KMS-11 (cell line): Measurements from ENCODE around the gene SREBF1.

Source experiments
- H2AFZ ChIP-seq: fragments of 200-600 bp; sonication (generic); 2 replicates; pipeline ENCODE4 v1.6.1; 2016; ENCODE audit warnings: antibody characterized with exemption, mixed run types, low read depth
- H3K27ac ChIP-seq: fragments of 200-600 bp; sonication (generic); 2 replicates; pipeline ENCODE4 v1.6.1; 2016; ENCODE audit warnings: mild to moderate bottlenecking, mixed run types
- H3K27me3 ChIP-seq: fragments of 200-600 bp; sonication (generic); 2 replicates; pipeline ENCODE4 v1.6.1; 2017; ENCODE audit warnings: mild to moderate bottlenecking, low read depth, mixed run types, moderate library complexity; ENCODE audit not compliant: insufficient read depth
- H3K36me3 ChIP-seq: fragments of 200-600 bp; sonication (generic); 2 replicates; pipeline ENCODE4 v1.6.1; 2017; ENCODE audit warnings: mild to moderate bottlenecking, mixed run types; ENCODE audit not compliant: insufficient read depth
- H3K4me1 ChIP-seq: fragments of 200-600 bp; sonication (generic); 2 replicates; pipeline ENCODE4 v1.6.1; 2016; ENCODE audit warnings: mild to moderate bottlenecking, low read depth, mixed run types; ENCODE audit not compliant: poor library complexity, severe bottlenecking
- H3K4me2 ChIP-seq: fragments of 200-600 bp; sonication (generic); 2 replicates; pipeline ENCODE4 v1.7.0; 2016; ENCODE audit warnings: mild to moderate bottlenecking, mixed run types
- H3K4me3 ChIP-seq: fragments of 200-600 bp; sonication (generic); IDR thresholded peaks from 2 replicates; pipeline ENCODE4 v1.6.1; 2017; ENCODE audit warnings: low read depth, low read length, mixed read lengths; ENCODE audit not compliant: insufficient read depth
- H3K79me2 ChIP-seq: fragments of 200-600 bp; sonication (generic); 2 replicates; pipeline ENCODE4 v1.6.1; 2016; ENCODE audit warnings: low read depth, mixed run types; ENCODE audit not compliant: insufficient read depth
- H3K9ac ChIP-seq: fragments of 200-600 bp; sonication (generic); 2 replicates; pipeline ENCODE4 v1.6.1; 2016; ENCODE audit warnings: mild to moderate bottlenecking, mixed run types
- H4K20me1 ChIP-seq: fragments of 200-600 bp; sonication (generic); 2 replicates; pipeline ENCODE4 v1.6.1; 2016; ENCODE audit warnings: mild to moderate bottlenecking, mixed run types; ENCODE audit not compliant: insufficient read depth
- CTCF ChIP-seq: fragments of 200-600 bp; sonication (generic); conservative IDR thresholded peaks from 2 replicates; pipeline ENCODE4 v1.6.1; 2017; ENCODE audit warnings: low read depth, mild to moderate bottlenecking, antibody characterized with exemption, low read length, moderate library complexity, mixed read lengths

The SREBF1 gene

GRCh38 chr17:17798573-17799255, 38.1 kb downstream of the SREBF1 start:
- no peaks in the 10 kb centered on the region for H4K20me1 ChIP-seq
- no peaks in the 10 kb centered on the region for H3K27me3 ChIP-seq
- no peak overlapping the region for H3K4me3 ChIP-seq
- H2AFZ ChIP-seq, result no peak overlapping the region
- H3K27ac ChIP-seq, result no peak overlapping the region
- no peak overlapping the region for H3K4me2 ChIP-seq
- H3K79me2 ChIP-seq, result no peaks in the 10 kb centered on the region
- H3K4me1 ChIP-seq, result no peaks in the 10 kb centered on the region
- H3K9ac ChIP-seq, result no peak overlapping the region
- no peak for TF ChIP-seq CTCF
- H3K36me3 ChIP-seq, result no peaks in the 10 kb centered on the region

DNA sequence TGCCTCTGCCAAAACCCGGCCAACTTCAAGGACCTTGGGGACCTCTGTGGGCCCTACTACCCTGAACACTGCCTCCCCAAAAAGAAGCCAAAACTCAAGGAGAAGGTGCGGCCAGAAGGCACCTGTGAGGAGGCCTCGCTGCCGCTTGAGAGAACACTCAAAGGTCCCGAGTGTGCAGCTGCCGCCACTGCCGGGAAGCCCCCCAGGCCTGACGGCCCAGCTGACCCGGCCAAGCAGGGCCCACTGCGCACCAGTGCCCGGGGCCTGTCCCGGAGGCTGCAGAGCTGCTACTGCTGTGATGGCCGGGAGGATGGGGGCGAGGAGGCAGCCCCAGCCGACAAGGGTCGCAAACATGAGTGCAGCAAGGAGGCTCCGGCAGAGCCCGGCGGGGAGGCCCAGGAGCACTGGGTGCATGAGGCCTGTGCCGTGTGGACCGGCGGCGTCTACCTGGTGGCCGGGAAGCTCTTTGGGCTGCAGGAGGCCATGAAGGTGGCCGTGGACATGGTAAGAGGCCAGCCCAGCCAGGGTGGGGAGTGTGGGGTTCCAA, 38.7 kb downstream of the SREBF1 start:
- Histone ChIP-seq H3K36me3 (no peaks in the 10 kb centered on the region), H3K4me3 (no peak overlapping the region), H3K27ac (no peak overlapping the region), H2AFZ (no peak overlapping the region), H3K4me2 (no peak overlapping the region), H3K4me1 (no peaks in the 10 kb centered on the region), H3K27me3 (no peaks in the 10 kb centered on the region), H3K9ac (no peak overlapping the region), H3K79me2 (no peaks in the 10 kb centered on the region), H4K20me1 (no peaks in the 10 kb centered on the region)
- TF ChIP-seq CTCF, result no peak

DNA sequence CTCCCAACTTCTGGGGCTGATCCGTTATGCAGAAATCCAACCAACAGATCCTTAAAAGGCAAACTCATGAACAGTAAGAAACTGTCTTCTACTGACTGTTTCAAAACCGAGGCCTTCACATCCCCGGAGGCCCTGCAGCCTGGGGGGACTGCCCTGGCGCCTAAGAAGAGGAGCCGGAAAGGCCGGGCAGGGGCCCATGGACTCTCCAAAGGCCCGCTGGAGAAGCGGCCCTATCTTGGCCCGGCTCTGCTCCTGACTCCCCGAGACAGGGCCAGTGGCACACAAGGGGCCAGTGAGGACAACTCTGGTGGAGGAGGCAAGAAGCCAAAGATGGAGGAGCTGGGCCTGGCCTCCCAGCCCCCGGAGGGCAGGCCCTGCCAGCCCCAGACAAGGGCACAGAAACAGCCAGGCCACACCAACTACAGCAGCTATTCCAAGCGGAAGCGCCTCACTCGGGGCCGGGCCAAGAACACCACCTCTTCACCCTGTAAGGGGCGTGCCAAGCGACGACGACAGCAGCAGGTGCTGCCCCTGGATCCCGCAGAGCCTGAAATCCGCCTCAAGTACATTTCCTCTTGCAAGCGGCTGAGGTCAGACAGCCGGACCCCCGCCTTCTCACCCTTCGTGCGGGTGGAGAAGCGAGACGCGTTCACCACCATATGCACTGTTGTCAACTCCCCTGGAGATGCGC, 39.5 kb downstream of the SREBF1 start:
- no peaks in the 10 kb centered on the region for H4K20me1 ChIP-seq
- H3K4me3 ChIP-seq, result no peak overlapping the region
- no peak overlapping the region for H3K27ac ChIP-seq
- H3K27me3 ChIP-seq, result no peaks in the 10 kb centered on the region
- no peak overlapping the region for H3K9ac ChIP-seq
- no peaks in the 10 kb centered on the region for H3K79me2 ChIP-seq
- H3K4me1 ChIP-seq, result no peaks in the 10 kb centered on the region
- TF ChIP-seq CTCF, result no peak
- no peak overlapping the region for H2AFZ ChIP-seq
- no peaks in the 10 kb centered on the region for H3K36me3 ChIP-seq
- H3K4me2 ChIP-seq, result no peak overlapping the region

DNA sequence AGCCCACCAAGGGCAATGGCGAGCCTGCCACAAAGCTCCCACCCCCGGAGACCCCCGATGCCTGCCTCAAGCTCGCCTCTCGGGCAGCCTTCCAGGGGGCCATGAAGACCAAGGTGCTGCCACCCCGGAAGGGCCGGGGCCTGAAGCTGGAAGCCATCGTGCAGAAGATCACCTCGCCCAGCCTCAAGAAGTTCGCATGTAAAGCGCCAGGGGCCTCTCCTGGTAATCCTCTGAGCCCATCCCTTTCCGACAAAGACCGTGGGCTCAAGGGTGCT, 40.1 kb downstream of the SREBF1 start:
- Histone ChIP-seq H2AFZ (no peak overlapping the region), H3K27me3 (no peaks in the 10 kb centered on the region), H3K4me3 (no peak overlapping the region), H3K4me2 (no peak overlapping the region), H4K20me1 (no peaks in the 10 kb centered on the region), H3K36me3 (no peaks in the 10 kb centered on the region), H3K4me1 (no peaks in the 10 kb centered on the region), H3K9ac (no peak overlapping the region), H3K79me2 (no peaks in the 10 kb centered on the region), H3K27ac (no peak overlapping the region)
- TF ChIP-seq CTCF, result no peak
